BE2C (cell line): ENCODE measurements around the gene TNNT1.

Experiments used
- DNase-seq: peaks from one replicate; pipeline ENCODE4 v3.0.0-alpha.2; 2020
- H3K27me3 ChIP-seq: fragments of 250-450 bp; sonication (Bioruptor Pico); 2 replicates; pipeline ENCODE4 v1.5.1; 2020; ENCODE audit warnings: mild to moderate bottlenecking
- H3K36me3 ChIP-seq: fragments of 250-450 bp; sonication (Bioruptor Pico); 2 replicates; pipeline ENCODE4 v1.5.1; 2020; ENCODE audit warnings: mild to moderate bottlenecking
- H3K4me1 ChIP-seq: fragments of 250-450 bp; sonication (Bioruptor Pico); 2 replicates; pipeline ENCODE4 v1.5.1; 2020
- H3K4me3 ChIP-seq: 2 replicates; pipeline ENCODE4 v1.5.1; 2011; ENCODE audit warnings: low read depth, low read length
- H3K9me3 ChIP-seq: fragments of 250-450 bp; sonication (Bioruptor Pico); 2 replicates; pipeline ENCODE4 v1.5.1; 2020
- TF ChIP-seq, protein P1 (sequence below): IDR thresholded peaks from 2 replicates; pipeline ENCODE4 v1.5.1; 2012; ENCODE audit warnings: mild to moderate bottlenecking, low read depth, low read length

TNNT1 gene

DNA sequence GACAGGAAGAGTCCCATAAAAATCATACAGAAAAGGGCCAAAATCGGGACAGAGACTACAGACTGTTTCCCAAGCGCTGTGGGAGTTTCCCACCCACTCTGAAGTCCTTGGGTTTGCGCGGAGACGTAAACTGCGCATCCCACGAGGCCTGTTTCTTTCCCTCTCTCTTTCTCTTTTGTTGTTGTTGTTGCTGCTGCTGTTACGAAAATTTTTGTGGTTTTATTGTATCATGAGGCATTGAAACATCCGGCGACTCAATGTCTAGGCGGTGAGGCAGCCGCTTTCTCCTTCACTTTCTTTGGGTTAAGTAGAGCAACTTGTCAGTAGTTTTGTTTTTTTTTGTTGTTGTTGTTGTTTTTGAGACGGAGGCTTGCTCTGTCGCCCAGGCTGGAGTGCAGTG, 30.0 kb downstream of the TNNT1 start:
- Histone ChIP-seq H3K9me3 (no peaks in the 10 kb centered on the region), H3K4me1 (no peaks in the 10 kb centered on the region), H3K4me3 (no peak overlapping the region)

DNA sequence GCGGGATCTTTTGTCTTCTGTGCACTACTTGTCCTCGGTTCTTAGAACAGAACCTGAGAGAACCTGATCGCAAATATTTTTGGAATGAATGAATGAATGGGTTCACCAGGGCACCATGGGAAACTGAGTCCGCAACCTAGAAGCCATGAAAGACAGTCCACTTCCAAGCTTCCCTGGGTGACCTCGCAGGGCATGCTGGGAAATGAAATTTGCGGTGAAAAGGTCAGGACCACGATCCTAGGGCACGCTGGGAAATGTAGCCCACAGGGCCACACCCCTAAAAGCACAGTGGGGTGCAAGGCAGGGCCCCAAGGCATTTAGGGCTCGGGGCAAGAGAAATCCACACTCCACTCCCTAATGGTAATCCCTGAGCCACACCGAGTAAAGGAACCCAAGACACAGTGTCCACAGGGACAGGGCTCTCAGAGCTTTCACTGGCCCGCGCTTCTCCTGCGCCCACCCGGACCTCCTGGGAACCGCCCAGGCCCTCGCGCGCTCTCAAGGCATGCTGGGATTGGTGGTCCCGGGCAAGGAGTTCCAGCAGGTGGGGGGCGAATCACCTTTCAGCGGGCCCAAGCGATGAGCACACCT, 30.5 kb downstream of the TNNT1 start:
- Histone ChIP-seq H3K4me3 (peak overlapping the region; percentile 81), H3K9me3 (no peaks in the 10 kb centered on the region), H3K4me1 (no peaks in the 10 kb centered on the region), H3K27me3 (peaks cover 32% of the 10 kb centered on the region), H3K36me3 (no peaks in the 10 kb centered on the region)
- TF ChIP-seq, protein P1, sequence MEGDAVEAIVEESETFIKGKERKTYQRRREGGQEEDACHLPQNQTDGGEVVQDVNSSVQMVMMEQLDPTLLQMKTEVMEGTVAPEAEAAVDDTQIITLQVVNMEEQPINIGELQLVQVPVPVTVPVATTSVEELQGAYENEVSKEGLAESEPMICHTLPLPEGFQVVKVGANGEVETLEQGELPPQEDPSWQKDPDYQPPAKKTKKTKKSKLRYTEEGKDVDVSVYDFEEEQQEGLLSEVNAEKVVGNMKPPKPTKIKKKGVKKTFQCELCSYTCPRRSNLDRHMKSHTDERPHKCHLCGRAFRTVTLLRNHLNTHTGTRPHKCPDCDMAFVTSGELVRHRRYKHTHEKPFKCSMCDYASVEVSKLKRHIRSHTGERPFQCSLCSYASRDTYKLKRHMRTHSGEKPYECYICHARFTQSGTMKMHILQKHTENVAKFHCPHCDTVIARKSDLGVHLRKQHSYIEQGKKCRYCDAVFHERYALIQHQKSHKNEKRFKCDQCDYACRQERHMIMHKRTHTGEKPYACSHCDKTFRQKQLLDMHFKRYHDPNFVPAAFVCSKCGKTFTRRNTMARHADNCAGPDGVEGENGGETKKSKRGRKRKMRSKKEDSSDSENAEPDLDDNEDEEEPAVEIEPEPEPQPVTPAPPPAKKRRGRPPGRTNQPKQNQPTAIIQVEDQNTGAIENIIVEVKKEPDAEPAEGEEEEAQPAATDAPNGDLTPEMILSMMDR, result no peak
- no peak for DNase-seq

More for the DNA sequence above, 30.0 kb downstream of the TNNT1 start:
- Histone ChIP-seq H3K36me3 (no peaks in the 10 kb centered on the region), H3K27me3 (peaks cover 38% of the 10 kb centered on the region)
- no peak for DNase-seq
- TF ChIP-seq, protein P1, result no peak

DNA sequence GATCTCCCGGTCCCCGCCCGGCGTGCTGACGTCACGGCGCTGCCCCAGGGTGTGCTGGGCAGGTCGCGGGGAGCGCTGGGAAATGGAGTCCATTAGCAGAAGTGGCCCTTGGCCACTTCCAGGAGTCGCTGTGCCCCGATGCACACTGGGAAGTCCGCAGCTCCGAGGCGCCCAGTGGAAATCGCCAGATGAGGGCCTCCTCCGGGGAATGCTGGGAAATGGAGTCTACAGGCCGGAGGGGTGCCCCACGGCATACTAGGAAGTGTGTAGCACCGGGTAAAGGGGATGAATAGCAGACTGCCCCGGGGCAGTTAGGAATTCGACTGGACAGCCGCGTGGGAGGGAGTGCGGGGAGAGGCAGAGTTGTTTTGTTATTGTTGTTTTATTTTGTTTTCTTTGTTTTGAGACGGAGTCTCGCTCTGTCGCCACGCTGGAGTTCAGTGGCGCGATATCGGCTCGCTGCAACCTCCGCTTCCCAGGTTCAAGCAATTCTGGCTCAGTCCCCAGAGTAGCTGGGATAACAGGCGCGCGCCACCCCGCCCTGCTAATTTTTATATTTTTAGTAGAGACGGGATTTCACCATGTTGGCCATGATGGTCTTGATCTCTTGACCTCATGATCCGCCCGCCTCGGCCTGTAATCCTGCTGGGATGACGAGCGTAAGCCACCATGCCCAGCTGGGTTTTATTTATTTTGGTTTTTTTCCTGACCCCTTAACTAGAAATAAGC, 31.2 kb downstream of the TNNT1 start:
- TF ChIP-seq, protein P1, result no peak
- peak; percentile 98 for DNase-seq
- H3K27me3 ChIP-seq, result peaks cover 26% of the 10 kb centered on the region
- H3K9me3 ChIP-seq, result no peaks in the 10 kb centered on the region
- peak overlapping the region; percentile 81 for H3K4me3 ChIP-seq
- no peaks in the 10 kb centered on the region for H3K4me1 ChIP-seq
- 0 out of 2 replicates have a peak, but pooled peaks cover 2% of the 10 kb centered on the region for H3K36me3 ChIP-seq

DNA sequence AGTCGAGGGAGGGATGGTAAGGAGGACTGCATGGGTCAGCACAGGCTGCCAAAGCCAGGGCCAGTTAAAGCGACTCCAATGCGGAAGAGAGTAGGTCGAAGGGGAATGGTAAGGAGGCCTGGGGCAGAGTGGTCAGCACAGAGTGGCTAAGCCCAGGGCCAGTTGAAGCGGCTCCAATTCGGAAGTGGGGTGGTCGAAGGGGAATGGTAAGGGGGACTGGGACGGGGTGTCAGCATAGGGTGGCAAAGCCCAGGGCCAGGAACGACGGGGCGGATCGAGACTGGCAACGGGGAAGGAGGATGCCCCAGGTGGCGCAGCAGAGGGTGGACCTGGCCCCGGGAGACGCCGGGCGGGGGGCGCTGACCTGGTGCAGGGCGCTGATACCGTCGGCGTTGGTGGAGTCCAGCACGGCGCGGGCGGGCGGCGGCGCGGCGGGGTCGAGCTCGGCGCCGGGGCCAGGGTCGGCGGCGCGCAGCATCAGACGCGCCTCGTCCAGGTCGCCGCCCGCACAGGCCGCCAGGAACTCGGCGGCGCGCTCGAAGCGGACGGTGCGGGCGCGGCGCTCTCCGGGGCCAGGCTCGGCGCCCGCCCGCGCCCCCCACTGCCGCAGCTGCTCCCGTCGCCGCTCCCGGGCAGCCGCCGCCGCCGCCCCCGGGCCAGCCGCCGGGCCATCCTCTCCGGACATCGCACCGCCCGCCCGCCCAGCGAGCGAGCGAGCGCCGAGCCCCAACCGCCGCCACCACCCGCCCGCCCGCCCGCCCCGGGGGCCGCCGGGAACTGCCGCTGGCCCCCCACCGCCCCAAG, 31.9 kb downstream of the TNNT1 start, which contains the start of gene PPP1R12C:
Gene PPP1R12C (minus strand): TSS at position 779 of the 804 bp plus-strand sequence. CDS start 94 bp downstream, at position 685.
- TF ChIP-seq, protein P1, result no peak
- DNase-seq, result no peak
- Histone ChIP-seq H3K27me3 (peaks cover 18% of the 10 kb centered on the region), H3K36me3 (0 out of 2 replicates have a peak, but pooled peaks cover 2% of the 10 kb centered on the region), H3K9me3 (no peaks in the 10 kb centered on the region), H3K4me3 (peak within 1 kb of the TSS; percentile 94), H3K4me1 (no peaks in the 10 kb centered on the region)

DNA sequence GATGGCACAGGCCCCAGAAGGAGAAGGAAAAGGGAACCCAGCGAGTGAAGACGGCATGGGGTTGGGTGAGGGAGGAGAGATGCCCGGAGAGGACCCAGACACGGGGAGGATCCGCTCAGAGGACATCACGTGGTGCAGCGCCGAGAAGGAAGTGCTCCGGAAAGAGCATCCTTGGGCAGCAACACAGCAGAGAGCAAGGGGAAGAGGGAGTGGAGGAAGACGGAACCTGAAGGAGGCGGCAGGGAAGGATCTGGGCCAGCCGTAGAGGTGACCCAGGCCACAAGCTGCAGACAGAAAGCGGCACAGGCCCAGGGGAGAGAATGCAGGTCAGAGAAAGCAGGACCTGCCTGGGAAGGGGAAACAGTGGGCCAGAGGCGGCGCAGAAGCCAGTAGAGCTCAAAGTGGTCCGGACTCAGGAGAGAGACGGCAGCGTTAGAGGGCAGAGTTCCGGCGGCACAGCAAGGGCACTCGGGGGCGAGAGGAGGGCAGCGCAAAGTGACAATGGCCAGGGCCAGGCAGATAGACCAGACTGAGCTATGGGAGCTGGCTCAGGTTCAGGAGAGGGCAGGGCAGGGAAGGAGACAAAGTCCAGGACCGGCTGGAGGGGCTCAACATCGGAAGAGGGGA, 32.7 kb downstream of the TNNT1 start:
- H3K4me3 ChIP-seq, result peak overlapping the region; percentile 94
- H3K4me1 ChIP-seq, result no peaks in the 10 kb centered on the region
- H3K9me3 ChIP-seq, result no peaks in the 10 kb centered on the region
- peak; percentile 65 for DNase-seq
- 0 out of 2 replicates have a peak, but pooled peaks cover 2% of the 10 kb centered on the region for H3K36me3 ChIP-seq
- TF ChIP-seq, protein P1, result no peak
- H3K27me3 ChIP-seq, result peaks cover 13% of the 10 kb centered on the region
